ENCODE data around the gene NR2C2.

DNA sequence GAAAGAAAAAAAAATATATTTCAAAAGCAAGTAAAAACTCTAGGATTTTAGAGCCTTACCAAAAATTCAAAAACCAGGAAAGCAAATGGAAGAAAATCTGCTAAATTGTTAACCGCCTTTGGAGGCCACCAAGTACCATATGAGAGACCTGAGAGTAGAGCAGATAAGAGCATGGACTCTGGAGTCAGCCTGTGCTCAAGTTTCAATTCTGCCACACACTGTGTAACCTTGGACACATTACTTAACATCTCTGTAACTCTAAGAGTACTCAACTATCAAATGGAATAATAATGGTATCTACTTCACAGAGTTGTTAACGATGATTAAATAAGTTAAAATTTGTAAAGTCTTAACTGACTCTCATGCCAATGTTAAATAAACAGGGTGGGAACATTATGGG is 138.9 kb downstream of the NR2C2 start:
- TF ChIP-seq, protein P1, sequence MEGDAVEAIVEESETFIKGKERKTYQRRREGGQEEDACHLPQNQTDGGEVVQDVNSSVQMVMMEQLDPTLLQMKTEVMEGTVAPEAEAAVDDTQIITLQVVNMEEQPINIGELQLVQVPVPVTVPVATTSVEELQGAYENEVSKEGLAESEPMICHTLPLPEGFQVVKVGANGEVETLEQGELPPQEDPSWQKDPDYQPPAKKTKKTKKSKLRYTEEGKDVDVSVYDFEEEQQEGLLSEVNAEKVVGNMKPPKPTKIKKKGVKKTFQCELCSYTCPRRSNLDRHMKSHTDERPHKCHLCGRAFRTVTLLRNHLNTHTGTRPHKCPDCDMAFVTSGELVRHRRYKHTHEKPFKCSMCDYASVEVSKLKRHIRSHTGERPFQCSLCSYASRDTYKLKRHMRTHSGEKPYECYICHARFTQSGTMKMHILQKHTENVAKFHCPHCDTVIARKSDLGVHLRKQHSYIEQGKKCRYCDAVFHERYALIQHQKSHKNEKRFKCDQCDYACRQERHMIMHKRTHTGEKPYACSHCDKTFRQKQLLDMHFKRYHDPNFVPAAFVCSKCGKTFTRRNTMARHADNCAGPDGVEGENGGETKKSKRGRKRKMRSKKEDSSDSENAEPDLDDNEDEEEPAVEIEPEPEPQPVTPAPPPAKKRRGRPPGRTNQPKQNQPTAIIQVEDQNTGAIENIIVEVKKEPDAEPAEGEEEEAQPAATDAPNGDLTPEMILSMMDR (IDR thresholded peaks at IDR 0.05), result no peak
- TF ChIP-seq POLR2A (IDR thresholded peaks at IDR 0.05), result no peak
